ENCODE measurements around the gene PTPN4.

GRCh38 chr2:119795309-119796303 lies 35.9 kb downstream of the PTPN4 start:
- no peak for TF ChIP-seq CTCF (IDR thresholded peaks at IDR 0.05)
- TF ChIP-seq ZFX (IDR thresholded peaks at IDR 0.05; ENCODE audit: borderline replicate concordance) = no peak

Measured in 22Rv1 (cell line).